HL-60 (cell line): Measurements from ENCODE around the gene SEMA7A. TPM values are rescaled to one million over a fixed set of nuclear protein-coding genes. Genes with fewer than 3 reads are reported as not detected.
"Not testable (repeated sequence)": the region's sequence is repeated elsewhere in the genome, so short reads cannot be mapped to it uniquely, and the experiment has no call there.

Source experiments
- DNase-seq, 2 experiments: peaks; one replicate each; pipeline ENCODE4 v3.0.0-alpha.2; 2010 to 2020; ENCODE audit warnings: low read depth in 1 of 2, low spot score in 1 of 2
- H3K27ac ChIP-seq: fragments of 250-450 bp; sonication (Bioruptor Pico); replicated peaks from 2 replicates; pipeline ENCODE4 v1.5.1; 2020; ENCODE audit warnings: mild to moderate bottlenecking, moderate library complexity
- H3K27me3 ChIP-seq: fragments of 250-450 bp; sonication (Bioruptor Pico); 2 replicates; pipeline ENCODE4 v1.5.1; 2021; ENCODE audit warnings: mild to moderate bottlenecking, moderate library complexity; ENCODE audit not compliant: insufficient read depth, poor library complexity, severe bottlenecking
- H3K4me3 ChIP-seq: replicated peaks from 2 replicates; pipeline ENCODE4 v1.5.1; 2011; ENCODE audit warnings: mild to moderate bottlenecking, control low read depth, low read length; ENCODE audit not compliant: insufficient read depth
- GABPA ChIP-seq: IDR thresholded peaks from 2 replicates; pipeline ENCODE4 v1.6.1; 2012; ENCODE audit warnings: low read depth
- POLR2AphosphoS5 ChIP-seq: IDR thresholded peaks from 2 replicates; pipeline ENCODE4 v1.6.1; 2012; ENCODE audit warnings: low read depth
- SPI1 ChIP-seq: IDR thresholded peaks from 2 replicates; pipeline ENCODE4 v1.6.1; 2012; ENCODE audit warnings: low read depth, mild to moderate bottlenecking, borderline replicate concordance
- microRNA-seq: library from miRNA; unstranded; fragments of <30 nt; microRNA quantifications from one replicate; pipeline ENCODE4, GENCODE V29; 2018
- TF ChIP-seq, protein P1 (sequence below): IDR thresholded peaks from 2 replicates; pipeline ENCODE4 v1.6.1; 2012; ENCODE audit warnings: low read depth; ENCODE audit not compliant: insufficient replicate concordance
- TF ChIP-seq, protein P2 (sequence below): IDR thresholded peaks from one replicate; pipeline ENCODE4 v1.5.1; 2011; ENCODE audit warnings: low read length, control low read depth, inconsistent platforms; ENCODE audit not compliant: insufficient read depth

Gene SEMA7A

DNA sequence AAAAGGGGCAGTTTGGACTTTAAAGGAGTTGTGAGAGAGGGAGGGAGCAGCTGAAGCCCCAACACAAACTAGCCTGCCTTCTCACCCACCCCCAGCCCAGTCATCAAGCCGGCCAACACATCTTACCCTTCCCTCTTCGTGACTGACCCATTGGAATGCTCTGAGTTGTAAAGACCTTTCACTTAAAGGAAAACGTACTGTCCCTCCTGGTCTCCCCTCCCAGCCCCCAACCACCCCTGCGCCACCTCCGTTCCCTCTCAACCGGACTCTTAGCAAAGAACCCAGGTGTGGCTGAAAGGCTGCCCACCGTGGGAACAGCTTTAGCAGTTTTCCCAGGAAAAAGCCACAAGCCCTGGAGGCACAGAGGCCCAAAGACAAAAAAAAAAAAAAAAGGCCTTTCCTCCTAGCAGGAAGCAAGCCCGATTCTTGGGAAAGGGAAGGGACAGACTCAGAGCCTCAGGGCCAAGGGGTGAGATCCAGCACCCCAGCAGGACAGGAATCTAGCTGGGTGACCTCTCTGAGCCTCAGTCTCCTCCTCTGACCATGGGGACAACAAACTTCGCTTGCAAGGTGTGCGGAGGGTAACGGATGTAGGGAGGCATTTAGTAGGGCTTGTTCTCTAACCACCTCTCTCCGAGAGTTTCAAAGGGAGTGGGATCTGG lies 68.7 kb downstream of the SEMA7A start:
- H3K27ac ChIP-seq: no peak overlapping the region
- TF ChIP-seq, protein P1, sequence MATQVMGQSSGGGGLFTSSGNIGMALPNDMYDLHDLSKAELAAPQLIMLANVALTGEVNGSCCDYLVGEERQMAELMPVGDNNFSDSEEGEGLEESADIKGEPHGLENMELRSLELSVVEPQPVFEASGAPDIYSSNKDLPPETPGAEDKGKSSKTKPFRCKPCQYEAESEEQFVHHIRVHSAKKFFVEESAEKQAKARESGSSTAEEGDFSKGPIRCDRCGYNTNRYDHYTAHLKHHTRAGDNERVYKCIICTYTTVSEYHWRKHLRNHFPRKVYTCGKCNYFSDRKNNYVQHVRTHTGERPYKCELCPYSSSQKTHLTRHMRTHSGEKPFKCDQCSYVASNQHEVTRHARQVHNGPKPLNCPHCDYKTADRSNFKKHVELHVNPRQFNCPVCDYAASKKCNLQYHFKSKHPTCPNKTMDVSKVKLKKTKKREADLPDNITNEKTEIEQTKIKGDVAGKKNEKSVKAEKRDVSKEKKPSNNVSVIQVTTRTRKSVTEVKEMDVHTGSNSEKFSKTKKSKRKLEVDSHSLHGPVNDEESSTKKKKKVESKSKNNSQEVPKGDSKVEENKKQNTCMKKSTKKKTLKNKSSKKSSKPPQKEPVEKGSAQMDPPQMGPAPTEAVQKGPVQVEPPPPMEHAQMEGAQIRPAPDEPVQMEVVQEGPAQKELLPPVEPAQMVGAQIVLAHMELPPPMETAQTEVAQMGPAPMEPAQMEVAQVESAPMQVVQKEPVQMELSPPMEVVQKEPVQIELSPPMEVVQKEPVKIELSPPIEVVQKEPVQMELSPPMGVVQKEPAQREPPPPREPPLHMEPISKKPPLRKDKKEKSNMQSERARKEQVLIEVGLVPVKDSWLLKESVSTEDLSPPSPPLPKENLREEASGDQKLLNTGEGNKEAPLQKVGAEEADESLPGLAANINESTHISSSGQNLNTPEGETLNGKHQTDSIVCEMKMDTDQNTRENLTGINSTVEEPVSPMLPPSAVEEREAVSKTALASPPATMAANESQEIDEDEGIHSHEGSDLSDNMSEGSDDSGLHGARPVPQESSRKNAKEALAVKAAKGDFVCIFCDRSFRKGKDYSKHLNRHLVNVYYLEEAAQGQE: no peak
- TF ChIP-seq, protein P2, sequence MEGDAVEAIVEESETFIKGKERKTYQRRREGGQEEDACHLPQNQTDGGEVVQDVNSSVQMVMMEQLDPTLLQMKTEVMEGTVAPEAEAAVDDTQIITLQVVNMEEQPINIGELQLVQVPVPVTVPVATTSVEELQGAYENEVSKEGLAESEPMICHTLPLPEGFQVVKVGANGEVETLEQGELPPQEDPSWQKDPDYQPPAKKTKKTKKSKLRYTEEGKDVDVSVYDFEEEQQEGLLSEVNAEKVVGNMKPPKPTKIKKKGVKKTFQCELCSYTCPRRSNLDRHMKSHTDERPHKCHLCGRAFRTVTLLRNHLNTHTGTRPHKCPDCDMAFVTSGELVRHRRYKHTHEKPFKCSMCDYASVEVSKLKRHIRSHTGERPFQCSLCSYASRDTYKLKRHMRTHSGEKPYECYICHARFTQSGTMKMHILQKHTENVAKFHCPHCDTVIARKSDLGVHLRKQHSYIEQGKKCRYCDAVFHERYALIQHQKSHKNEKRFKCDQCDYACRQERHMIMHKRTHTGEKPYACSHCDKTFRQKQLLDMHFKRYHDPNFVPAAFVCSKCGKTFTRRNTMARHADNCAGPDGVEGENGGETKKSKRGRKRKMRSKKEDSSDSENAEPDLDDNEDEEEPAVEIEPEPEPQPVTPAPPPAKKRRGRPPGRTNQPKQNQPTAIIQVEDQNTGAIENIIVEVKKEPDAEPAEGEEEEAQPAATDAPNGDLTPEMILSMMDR: no peak
- TF ChIP-seq SPI1 (no peak), GABPA (no peak), POLR2AphosphoS5 (no peak)
- H3K27me3 ChIP-seq: peaks cover 51% of the 10 kb centered on the region
- no peak overlapping the region for H3K4me3 ChIP-seq
- no peak for DNase-seq

DNA sequence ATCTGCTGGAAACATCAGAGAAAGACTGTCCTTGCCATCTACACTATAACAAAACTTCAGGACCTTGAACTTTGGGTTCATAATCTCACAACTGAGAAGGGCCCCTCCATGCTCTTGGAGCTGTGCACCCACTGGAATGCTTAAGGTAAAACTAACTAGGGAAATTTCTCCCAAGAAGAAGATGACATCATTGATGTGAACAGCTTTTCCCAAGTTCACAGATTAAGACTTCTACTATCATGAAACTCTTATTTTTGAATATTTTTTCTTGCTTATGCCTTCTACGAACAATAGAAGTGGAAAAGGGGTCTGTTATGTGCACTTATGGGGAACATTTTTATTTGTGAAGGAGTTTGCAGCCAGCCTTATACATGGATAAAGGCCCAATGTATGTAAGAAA lies 71.3 kb downstream of the SEMA7A start:
- no peak overlapping the region for H3K27ac ChIP-seq
- H3K27me3 ChIP-seq: peaks cover 36% of the 10 kb centered on the region
- no peak overlapping the region for H3K4me3 ChIP-seq
- DNase-seq: no peak
- TF ChIP-seq, protein P1: no peak
- no peak for TF ChIP-seq POLR2AphosphoS5

DNA sequence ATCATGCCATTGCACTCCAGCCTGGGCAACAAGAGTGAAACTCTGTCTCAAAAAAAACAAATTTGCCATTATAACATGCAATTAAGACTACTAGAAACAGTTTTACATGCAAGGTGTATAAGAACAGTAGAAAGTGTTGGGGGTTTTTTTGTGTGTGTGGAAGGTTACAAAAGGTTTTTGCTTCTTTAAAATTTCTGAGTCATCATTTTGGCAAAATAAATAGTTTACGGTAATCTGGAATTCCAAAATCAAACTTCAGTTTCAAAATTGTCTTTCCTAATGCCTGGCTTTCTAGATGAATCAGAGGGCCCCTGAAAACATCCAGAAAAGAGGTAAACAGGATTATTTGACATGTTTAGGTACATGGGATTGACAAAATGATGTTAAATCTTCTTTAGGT lies 72.9 kb downstream of the SEMA7A start:
- peaks cover 21% of the 10 kb centered on the region for H3K27me3 ChIP-seq
- not testable (repeated sequence) for H3K4me3 ChIP-seq, H3K27ac ChIP-seq, DNase-seq

DNA sequence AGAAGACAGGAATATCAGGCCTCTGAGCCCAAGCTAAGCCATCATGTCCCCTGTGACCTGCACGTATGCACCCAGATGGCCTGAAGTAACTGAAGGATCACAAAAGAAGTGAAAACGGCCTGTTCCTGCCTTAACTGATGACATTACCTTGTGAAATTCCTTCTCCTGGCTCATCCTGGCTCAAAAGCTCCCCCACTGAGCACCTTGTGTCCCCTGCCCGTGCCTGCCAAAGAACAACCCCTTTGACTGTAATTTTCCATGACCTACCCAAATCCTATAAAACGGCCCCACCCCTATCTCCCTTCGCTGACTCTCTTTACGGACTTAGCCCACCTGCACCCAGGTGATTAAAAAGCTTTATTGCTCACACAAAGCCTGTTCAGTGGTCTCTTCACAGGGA lies 74.4 kb downstream of the SEMA7A start:
- DNase-seq, H3K4me3 ChIP-seq, H3K27ac ChIP-seq, H3K27me3 ChIP-seq: not testable (repeated sequence)

Small RNA genes lying within 50 kb of the gene (microRNA-seq; reads per million reads assigned to microRNA genes)
- gene MIR6881: not detected
